Type B pancreatic cell (in vitro differentiated cells): ENCODE results near the gene DPEP2. TPM values are rescaled to one million over a fixed set of nuclear protein-coding genes. Genes with fewer than 3 reads are reported as not detected.

Source experiments
- DNase-seq: peaks from one replicate; pipeline ENCODE4 v3.0.0; 2021; ENCODE audit warnings: mixed read lengths; ENCODE audit not compliant: unreplicated experiment; ENCODE audit errors: extremely low spot score
- H3K27ac Mint-ChIP-seq: 2 replicates; pipeline ENCODE4 v1.8.0; 2021; ENCODE audit warnings: mild to moderate bottlenecking, mixed read lengths
- H3K27me3 Mint-ChIP-seq: 2 replicates; pipeline ENCODE4 v1.8.0; 2021; ENCODE audit warnings: mixed read lengths
- H3K36me3 Mint-ChIP-seq: 2 replicates; pipeline ENCODE4 v1.8.0; 2021; ENCODE audit warnings: mixed read lengths
- H3K4me1 Mint-ChIP-seq: one replicate; pipeline ENCODE4 v1.8.0; 2021; ENCODE audit warnings: mixed read lengths; ENCODE audit not compliant: unreplicated experiment
- H3K4me3 Mint-ChIP-seq: 2 replicates; pipeline ENCODE4 v1.8.0; 2021; ENCODE audit warnings: mild to moderate bottlenecking, mixed read lengths
- H3K9me3 Mint-ChIP-seq: 2 replicates; pipeline ENCODE4 v1.8.0; 2021; ENCODE audit warnings: mixed read lengths
- total RNA-seq: library from RNA; stranded (reverse); gene quantifications from 2 replicates; pipeline ENCODE4 v1.2.1, GENCODE V29; 2021; ENCODE audit warnings: low replicate concordance
- TF ChIP-seq, protein P1 (sequence below): fragments of 200-600 bp; sonication (generic); conservative IDR thresholded peaks from 2 replicates; pipeline ENCODE4 v1.5.0; 2021; ENCODE audit warnings: antibody characterized with exemption, mild to moderate bottlenecking

The DPEP2 gene
- total RNA-seq, 1 donor from 2014 or later = not detected

DNA sequence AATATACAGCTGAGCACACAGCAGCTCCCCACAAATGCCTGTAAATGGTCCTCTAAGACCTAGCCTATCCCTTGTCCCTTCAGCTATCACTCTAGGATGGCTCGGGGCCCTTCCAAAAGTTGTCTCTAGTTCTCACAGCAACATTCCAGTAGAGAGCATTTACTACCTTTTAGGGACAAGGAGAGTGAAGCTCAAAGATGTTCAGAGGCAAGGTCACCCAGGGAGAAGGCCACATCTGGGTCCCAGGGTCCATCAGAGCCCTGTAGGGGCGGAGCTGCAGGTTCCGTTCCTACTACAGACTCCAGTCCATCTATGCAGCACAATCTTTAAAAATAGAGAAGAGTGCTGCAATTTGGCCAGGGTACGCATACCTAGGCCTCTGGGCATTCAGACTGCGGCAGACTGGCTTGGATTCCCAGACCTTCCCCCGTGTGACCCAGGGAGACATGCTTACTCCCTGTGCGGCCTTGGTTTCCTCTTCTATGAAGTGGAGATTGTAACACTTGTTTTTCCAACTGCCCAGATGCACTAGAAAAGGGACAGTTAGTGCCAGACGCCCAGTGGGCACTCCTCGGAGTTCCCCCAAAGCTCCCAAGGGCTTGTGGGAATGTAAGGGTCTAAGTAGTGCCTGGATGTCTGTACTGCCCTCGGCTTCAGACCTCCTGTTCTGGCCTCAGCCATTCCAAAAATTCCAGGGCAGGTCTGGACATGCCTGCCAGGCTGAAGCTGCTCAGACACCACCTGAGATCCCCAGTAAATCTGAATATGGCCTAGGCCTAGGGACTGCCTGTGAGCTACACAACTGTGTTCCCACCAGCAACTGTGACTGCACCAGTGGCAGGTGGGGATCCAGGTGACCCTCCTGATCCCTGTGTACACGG, 33.4 kb downstream of the DPEP2 start:
- peaks cover 28% of the 10 kb centered on the region for H3K4me1 Mint-ChIP-seq
- H3K4me3 Mint-ChIP-seq = peak overlapping the region; percentile 89
- H3K27ac Mint-ChIP-seq = peak overlapping the region; percentile 98
- no peak for DNase-seq
- peaks cover 12% of the 10 kb centered on the region for H3K36me3 Mint-ChIP-seq
- H3K9me3 Mint-ChIP-seq = no peaks in the 10 kb centered on the region
- H3K27me3 Mint-ChIP-seq = peaks cover 7% of the 10 kb centered on the region
- TF ChIP-seq, protein P1, sequence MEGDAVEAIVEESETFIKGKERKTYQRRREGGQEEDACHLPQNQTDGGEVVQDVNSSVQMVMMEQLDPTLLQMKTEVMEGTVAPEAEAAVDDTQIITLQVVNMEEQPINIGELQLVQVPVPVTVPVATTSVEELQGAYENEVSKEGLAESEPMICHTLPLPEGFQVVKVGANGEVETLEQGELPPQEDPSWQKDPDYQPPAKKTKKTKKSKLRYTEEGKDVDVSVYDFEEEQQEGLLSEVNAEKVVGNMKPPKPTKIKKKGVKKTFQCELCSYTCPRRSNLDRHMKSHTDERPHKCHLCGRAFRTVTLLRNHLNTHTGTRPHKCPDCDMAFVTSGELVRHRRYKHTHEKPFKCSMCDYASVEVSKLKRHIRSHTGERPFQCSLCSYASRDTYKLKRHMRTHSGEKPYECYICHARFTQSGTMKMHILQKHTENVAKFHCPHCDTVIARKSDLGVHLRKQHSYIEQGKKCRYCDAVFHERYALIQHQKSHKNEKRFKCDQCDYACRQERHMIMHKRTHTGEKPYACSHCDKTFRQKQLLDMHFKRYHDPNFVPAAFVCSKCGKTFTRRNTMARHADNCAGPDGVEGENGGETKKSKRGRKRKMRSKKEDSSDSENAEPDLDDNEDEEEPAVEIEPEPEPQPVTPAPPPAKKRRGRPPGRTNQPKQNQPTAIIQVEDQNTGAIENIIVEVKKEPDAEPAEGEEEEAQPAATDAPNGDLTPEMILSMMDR = no peak

DNA sequence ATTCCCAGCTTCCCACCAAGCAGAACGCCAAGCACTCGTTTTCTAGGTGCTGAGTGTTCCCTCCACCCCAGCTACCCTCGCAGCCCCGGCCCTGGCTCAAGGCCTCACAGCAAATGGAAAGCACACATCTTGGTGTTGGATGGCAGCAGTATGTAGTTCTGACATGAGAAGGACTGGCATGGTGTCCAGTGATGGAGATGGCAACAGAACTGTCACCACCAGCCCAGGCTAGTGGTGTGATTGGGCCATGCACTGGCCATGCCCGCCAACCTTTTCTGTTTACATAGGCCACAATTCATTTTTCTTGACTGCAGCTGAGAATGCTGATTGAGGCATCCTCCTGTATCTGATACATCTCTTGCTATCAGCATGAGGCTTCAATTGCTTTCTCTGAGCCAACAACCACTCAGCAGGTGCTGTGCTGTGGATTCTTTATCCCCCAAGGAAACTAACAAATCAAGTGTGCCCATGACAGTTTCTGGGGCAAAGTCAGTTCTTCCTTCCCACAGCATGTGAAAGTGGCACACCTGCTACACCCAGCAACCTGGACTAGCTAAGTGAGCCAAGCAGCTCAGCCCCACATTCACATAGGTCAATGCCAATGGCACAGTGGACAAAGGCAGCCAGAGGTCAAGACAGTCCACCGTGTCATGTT, 34.7 kb downstream of the DPEP2 start:
- TF ChIP-seq, protein P1 = no peak
- peak overlapping the region; percentile 49 for H3K4me3 Mint-ChIP-seq
- peaks cover 13% of the 10 kb centered on the region for H3K36me3 Mint-ChIP-seq
- no peak for DNase-seq
- H3K27me3 Mint-ChIP-seq = peaks cover 7% of the 10 kb centered on the region
- peak overlapping the region; percentile 55 for H3K27ac Mint-ChIP-seq
- peaks cover 28% of the 10 kb centered on the region for H3K4me1 Mint-ChIP-seq
- no peaks in the 10 kb centered on the region for H3K9me3 Mint-ChIP-seq

DNA sequence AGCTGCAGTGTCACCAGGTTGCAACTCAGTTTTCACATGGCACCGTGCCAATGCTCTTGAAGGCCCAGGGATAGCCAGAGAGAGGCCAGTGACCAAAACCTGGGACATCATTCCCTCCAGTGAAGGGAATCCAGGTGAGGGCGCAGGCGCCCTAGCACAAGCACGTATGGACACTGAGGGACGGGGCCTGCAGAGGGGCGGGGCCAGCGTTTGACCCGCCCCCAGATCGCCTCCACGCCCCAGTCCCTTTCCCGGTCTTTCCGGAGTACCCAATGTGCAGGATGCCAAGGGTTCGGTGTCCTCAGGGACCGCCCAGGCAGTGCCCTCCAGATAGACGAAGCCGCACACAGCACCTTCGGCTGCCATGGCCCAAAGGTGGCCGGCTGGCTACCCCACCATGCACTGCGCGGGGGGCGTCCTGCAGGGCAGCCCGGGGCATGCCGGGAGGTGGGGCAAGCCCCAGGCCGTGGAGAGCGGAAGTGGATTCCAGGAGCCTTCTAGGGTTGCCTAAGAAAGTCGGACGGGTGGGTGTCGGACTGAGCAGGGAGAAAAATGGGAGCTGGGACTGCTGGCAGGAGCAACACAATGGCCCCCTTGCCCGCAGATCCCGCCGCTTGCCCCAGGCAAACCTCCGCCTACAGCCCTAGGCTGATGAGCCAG, 35.5 kb downstream of the DPEP2 start:
- peaks cover 13% of the 10 kb centered on the region for H3K36me3 Mint-ChIP-seq
- TF ChIP-seq, protein P1 = no peak
- no peak overlapping the region for H3K4me3 Mint-ChIP-seq
- H3K27ac Mint-ChIP-seq = no peak overlapping the region
- H3K9me3 Mint-ChIP-seq = no peaks in the 10 kb centered on the region
- DNase-seq = no peak
- peaks cover 28% of the 10 kb centered on the region for H3K4me1 Mint-ChIP-seq
- peaks cover 3% of the 10 kb centered on the region for H3K27me3 Mint-ChIP-seq

DNA sequence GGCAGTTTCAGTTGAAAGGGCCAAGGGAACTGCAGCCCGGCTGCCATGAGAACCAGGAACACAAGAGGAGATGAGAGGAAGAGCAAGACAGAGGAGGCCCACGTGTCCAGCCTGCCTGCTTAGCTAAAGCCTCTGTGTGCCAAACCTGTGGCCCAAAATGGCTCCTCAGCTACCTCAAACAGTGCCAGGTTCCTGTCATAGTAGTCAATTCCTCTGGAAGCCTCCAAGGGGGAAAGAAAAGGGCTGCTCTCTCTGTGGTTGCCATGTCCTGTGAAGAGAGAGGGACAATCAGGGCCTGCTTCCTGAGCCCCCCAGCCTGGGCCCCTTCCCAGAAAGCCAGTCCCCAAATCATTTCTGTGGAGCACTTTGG, 36.0 kb downstream of the DPEP2 start:
- TF ChIP-seq, protein P1 = no peak
- H3K27ac Mint-ChIP-seq = no peak overlapping the region
- DNase-seq = no peak
- no peak overlapping the region for H3K4me3 Mint-ChIP-seq
- H3K4me1 Mint-ChIP-seq = peaks cover 28% of the 10 kb centered on the region
- peaks cover 16% of the 10 kb centered on the region for H3K36me3 Mint-ChIP-seq
- H3K9me3 Mint-ChIP-seq = no peaks in the 10 kb centered on the region
- peaks cover 3% of the 10 kb centered on the region for H3K27me3 Mint-ChIP-seq

DNA sequence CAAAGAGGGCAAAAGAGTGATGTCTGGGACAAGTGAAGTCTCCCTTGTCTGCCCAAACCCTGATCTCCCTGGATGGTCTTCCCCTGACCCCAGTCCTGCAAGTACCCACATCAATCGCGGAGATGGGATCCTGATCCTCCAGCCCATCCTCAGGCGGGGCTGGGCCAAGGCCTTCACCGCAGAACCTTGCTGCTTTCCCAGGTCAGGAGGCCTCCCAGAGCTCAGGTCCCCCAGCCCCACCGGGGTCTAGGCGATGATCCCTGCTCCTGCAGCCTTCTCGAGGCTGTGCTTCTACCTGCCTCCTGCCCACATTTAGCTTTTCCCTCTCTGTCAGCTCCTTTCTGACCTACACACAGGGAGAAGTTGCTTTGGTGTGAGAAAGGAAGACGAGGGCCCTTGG, 37.1 kb downstream of the DPEP2 start:
- Mint-ChIP-seq H3K36me3 (peaks cover 18% of the 10 kb centered on the region), H3K27me3 (no peaks in the 10 kb centered on the region), H3K9me3 (no peaks in the 10 kb centered on the region), H3K4me3 (no peak overlapping the region), H3K27ac (no peak overlapping the region), H3K4me1 (peaks cover 21% of the 10 kb centered on the region)
- DNase-seq = no peak
- TF ChIP-seq, protein P1 = no peak
